ENCODE data around the gene FAM184A. TPM values are rescaled to one million over a fixed set of nuclear protein-coding genes. Genes with fewer than 3 reads are reported as not detected.

FAM184A gene
- polyA plus RNA-seq, 1 experiment: 0.02 TPM

- Histone ChIP-seq H3K27me3 (ENCODE audit: control insufficient read depth, insufficient read depth, low read length) (no peaks in the 10 kb centered on the region), H3K9me3 (ENCODE audit: control insufficient read depth, insufficient read depth, low read length) (no peaks in the 10 kb centered on the region), H3K27ac (ENCODE audit: low read depth, low read length) (no peak overlapping the region), H3K4me3 (ENCODE audit: low read depth, low read length) (no peak overlapping the region)
- POLR2A ChIA-PET: no interaction called here
- CTCF ChIA-PET: no interaction called here
- no peak for DNase-seq (ENCODE audit: low read depth, low spot score)
- TF ChIP-seq CTCF (IDR thresholded peaks at IDR 0.05; ENCODE audit: low read depth, low read length): no peak
These were observed 50.4 kb downstream of the FAM184A start for GRCh38 chr6:119028091-119028490.

- no peaks in the 10 kb centered on the region for H3K9me3 ChIP-seq (ENCODE audit: control insufficient read depth, insufficient read depth, low read length)
- no peaks in the 10 kb centered on the region for H3K27me3 ChIP-seq (ENCODE audit: control insufficient read depth, insufficient read depth, low read length)
- CTCF ChIA-PET: no interaction called here
- POLR2A ChIA-PET: no interaction called here
- TF ChIP-seq CTCF (IDR thresholded peaks at IDR 0.05; ENCODE audit: low read depth, low read length): no peak
- H3K27ac ChIP-seq (ENCODE audit: low read depth, low read length): no peak overlapping the region
- no peak overlapping the region for H3K4me3 ChIP-seq (ENCODE audit: low read depth, low read length)
- no peak for DNase-seq (ENCODE audit: low read depth, low spot score)
These were observed 51.0 kb downstream of the FAM184A start for GRCh38 chr6:119027465-119027864.

GRCh38 chr6:119026822-119027221, 51.6 kb downstream of the FAM184A start:
- Histone ChIP-seq H3K9me3 (ENCODE audit: control insufficient read depth, insufficient read depth, low read length) (no peaks in the 10 kb centered on the region), H3K27ac (ENCODE audit: low read depth, low read length) (no peak overlapping the region), H3K4me3 (ENCODE audit: low read depth, low read length) (no peak overlapping the region), H3K27me3 (ENCODE audit: control insufficient read depth, insufficient read depth, low read length) (no peaks in the 10 kb centered on the region)
- ChIA-PET CTCF (no interaction called here), POLR2A (no interaction called here)
- no peak for TF ChIP-seq CTCF (IDR thresholded peaks at IDR 0.05; ENCODE audit: low read depth, low read length)
- DNase-seq (ENCODE audit: low read depth, low spot score): no peak

- POLR2A ChIA-PET: no interaction called here
- Histone ChIP-seq H3K9me3 (ENCODE audit: control insufficient read depth, insufficient read depth, low read length) (no peaks in the 10 kb centered on the region), H3K27me3 (ENCODE audit: control insufficient read depth, insufficient read depth, low read length) (no peaks in the 10 kb centered on the region), H3K4me3 (ENCODE audit: low read depth, low read length) (no peak overlapping the region), H3K27ac (ENCODE audit: low read depth, low read length) (no peak overlapping the region)
- CTCF ChIA-PET: no interaction called here
- no peak for DNase-seq (ENCODE audit: low read depth, low spot score)
- no peak for TF ChIP-seq CTCF (IDR thresholded peaks at IDR 0.05; ENCODE audit: low read depth, low read length)
These were observed 52.7 kb downstream of the FAM184A start for GRCh38 chr6:119025793-119026192.

GRCh38 chr6:119024111-119024510, 54.4 kb downstream of the FAM184A start:
- no peaks in the 10 kb centered on the region for H3K27me3 ChIP-seq (ENCODE audit: control insufficient read depth, insufficient read depth, low read length)
- ChIA-PET CTCF (interaction anchor here (1.3 kb wide), 1 partner anchor 86 kb away, joined by 3 read pairs; no protein-coding TSS in a partner anchor), POLR2A (no interaction called here)
- no peak for DNase-seq (ENCODE audit: low read depth, low spot score)
- no peaks in the 10 kb centered on the region for H3K9me3 ChIP-seq (ENCODE audit: control insufficient read depth, insufficient read depth, low read length)
- no peak overlapping the region for H3K27ac ChIP-seq (ENCODE audit: low read depth, low read length)
- no peak overlapping the region for H3K4me3 ChIP-seq (ENCODE audit: low read depth, low read length)
- TF ChIP-seq CTCF (IDR thresholded peaks at IDR 0.05; ENCODE audit: low read depth, low read length): no peak
